WI38 (cell line): ENCODE results near the gene YWHAG.

Experiments used
- H3K4me3 ChIP-seq: 2 replicates; pipeline ENCODE4 v1.5.1; 2011; ENCODE audit warnings: low read depth, mild to moderate bottlenecking, control low read depth, low read length
- CTCF ChIP-seq: IDR thresholded peaks from 2 replicates; pipeline ENCODE4 v1.5.1; 2012; ENCODE audit warnings: low read depth, mild to moderate bottlenecking, control low read depth, low read length

YWHAG gene

GRCh38 chr7:76303202-76304147, 55.3 kb downstream of the YWHAG start:
- peak overlapping the region; percentile 95 for H3K4me3 ChIP-seq
- no peak for TF ChIP-seq CTCF

- H3K4me3 ChIP-seq: peak within 1 kb of the TSS; percentile 95
- TF ChIP-seq CTCF: no peak
Measured at GRCh38 chr7:76302347-76303201, 56.2 kb downstream of the YWHAG start, which contains the start of gene HSPB1. Gene HSPB1, plus strand, starts transcription at chr7:76302673. Its CDS starts 40 bp downstream, at chr7:76302713.

GRCh38 chr7:76301000-76301399, 57.8 kb downstream of the YWHAG start:
- H3K4me3 ChIP-seq: no peak overlapping the region
- no peak for TF ChIP-seq CTCF

- TF ChIP-seq CTCF: no peak
- H3K4me3 ChIP-seq: no peak overlapping the region
Measured at GRCh38 chr7:76300166-76300731, 58.5 kb downstream of the YWHAG start.

- H3K4me3 ChIP-seq: no peak overlapping the region
- no peak for TF ChIP-seq CTCF
Measured at GRCh38 chr7:76296743-76297740, 61.7 kb downstream of the YWHAG start.

GRCh38 chr7:76294344-76295024, 64.3 kb downstream of the YWHAG start:
- H3K4me3 ChIP-seq: peak overlapping the region; percentile 54
- no peak for TF ChIP-seq CTCF
